Measurements from ENCODE around the gene ASB10. TPM values are rescaled to one million over a fixed set of nuclear protein-coding genes. Genes with fewer than 3 reads are reported as not detected.

Gene ASB10
- total and polyA plus RNA-seq, 2 donors (not counting 1 experiment from before 2014, with no cell fraction given), result not detected

DNA sequence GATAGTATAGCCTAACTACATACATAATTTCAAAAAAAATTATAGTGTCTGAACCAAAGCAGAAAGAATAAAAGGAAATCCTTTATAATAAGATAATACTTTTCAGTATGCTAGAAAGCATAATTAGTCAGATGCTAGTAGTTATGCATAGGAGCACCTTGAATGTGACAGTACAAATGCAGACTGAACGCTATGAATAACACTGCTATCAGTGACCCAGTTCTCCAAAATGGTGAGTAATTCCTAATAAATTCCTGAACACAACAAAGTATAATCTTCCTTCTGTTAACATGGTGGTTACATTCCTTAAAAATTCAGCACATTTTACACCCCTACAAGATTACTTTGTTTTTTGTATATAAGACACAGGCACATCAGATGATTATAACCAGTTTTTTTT is 44.0 kb upstream of the ASB10 start:
- no peaks in the 10 kb centered on the region for H3K27me3 ChIP-seq (ENCODE audit: control insufficient read depth, insufficient read depth, low read length)
- H3K9me3 ChIP-seq (ENCODE audit: control insufficient read depth, insufficient read depth, low read depth, low read length), result no peaks in the 10 kb centered on the region
- no peak overlapping the region for H3K9ac ChIP-seq (ENCODE audit: insufficient read depth, low read length)
- peaks cover 46% of the 10 kb centered on the region for H3K79me2 ChIP-seq (ENCODE audit: control insufficient read depth, insufficient read depth, low read length)
- DNase-seq (ENCODE audit: low read depth in 2 of 2), result no peak
- no peak overlapping the region for H2AFZ ChIP-seq (ENCODE audit: low read length)
- no peak overlapping the region for H3K4me2 ChIP-seq (ENCODE audit: extremely low read depth, insufficient read depth, low read length)
- no peak for TF ChIP-seq EZH2 (IDR thresholded peaks at IDR 0.05; ENCODE audit: low read length, missing control alignments)
- TF ChIP-seq, protein P1, sequence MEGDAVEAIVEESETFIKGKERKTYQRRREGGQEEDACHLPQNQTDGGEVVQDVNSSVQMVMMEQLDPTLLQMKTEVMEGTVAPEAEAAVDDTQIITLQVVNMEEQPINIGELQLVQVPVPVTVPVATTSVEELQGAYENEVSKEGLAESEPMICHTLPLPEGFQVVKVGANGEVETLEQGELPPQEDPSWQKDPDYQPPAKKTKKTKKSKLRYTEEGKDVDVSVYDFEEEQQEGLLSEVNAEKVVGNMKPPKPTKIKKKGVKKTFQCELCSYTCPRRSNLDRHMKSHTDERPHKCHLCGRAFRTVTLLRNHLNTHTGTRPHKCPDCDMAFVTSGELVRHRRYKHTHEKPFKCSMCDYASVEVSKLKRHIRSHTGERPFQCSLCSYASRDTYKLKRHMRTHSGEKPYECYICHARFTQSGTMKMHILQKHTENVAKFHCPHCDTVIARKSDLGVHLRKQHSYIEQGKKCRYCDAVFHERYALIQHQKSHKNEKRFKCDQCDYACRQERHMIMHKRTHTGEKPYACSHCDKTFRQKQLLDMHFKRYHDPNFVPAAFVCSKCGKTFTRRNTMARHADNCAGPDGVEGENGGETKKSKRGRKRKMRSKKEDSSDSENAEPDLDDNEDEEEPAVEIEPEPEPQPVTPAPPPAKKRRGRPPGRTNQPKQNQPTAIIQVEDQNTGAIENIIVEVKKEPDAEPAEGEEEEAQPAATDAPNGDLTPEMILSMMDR (conservative IDR thresholded peaks at IDR 0.05 in 1 of 2, IDR thresholded peaks at IDR 0.05 in 1 of 2; ENCODE audit: low read depth in 1 of 2, low read length in 2 of 2), result no peak
- H3K36me3 ChIP-seq (ENCODE audit: control insufficient read depth, insufficient read depth, low read length), result peaks cover 4% of the 10 kb centered on the region
- H4K20me1 ChIP-seq (ENCODE audit: control insufficient read depth, extremely low read depth, insufficient read depth, low read length), result no peaks in the 10 kb centered on the region
- H3K27ac ChIP-seq (ENCODE audit: insufficient read depth, low read length), result no peak overlapping the region
- peaks cover 8% of the 10 kb centered on the region for H3K4me1 ChIP-seq (ENCODE audit: control insufficient read depth, extremely low read depth, insufficient read depth, low read length)
- no peak overlapping the region for H3K4me3 ChIP-seq (replicated peaks in 1 of 4; ENCODE audit: control extremely low read depth in 1 of 4, insufficient read depth in 1 of 4, low read depth in 3 of 4, low read length in 4 of 4)

DNA sequence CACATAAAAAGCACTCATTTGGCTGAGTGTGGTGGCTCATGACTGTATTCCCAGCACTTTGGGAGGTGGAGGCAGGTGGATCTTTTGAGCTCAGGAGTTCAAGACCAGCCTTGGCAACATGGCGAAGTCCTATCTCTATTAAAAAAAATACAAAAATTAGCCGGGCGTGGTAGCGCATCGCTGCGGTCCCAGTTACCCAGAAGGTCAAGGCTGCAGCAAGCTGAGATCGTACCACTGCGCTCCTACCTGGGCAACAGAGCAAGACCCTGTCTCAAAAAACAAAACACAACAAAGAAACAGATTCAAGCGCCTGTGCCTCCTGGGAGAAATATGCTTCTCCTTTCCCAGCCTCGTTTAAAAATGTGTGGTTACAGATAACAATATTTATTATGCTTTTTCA is 42.2 kb upstream of the ASB10 start:
- Histone ChIP-seq H3K27ac (ENCODE audit: insufficient read depth, low read length) (no peak overlapping the region), H4K20me1 (ENCODE audit: control insufficient read depth, extremely low read depth, insufficient read depth, low read length) (no peaks in the 10 kb centered on the region), H2AFZ (ENCODE audit: low read length) (no peak overlapping the region), H3K9ac (ENCODE audit: insufficient read depth, low read length) (no peak overlapping the region), H3K79me2 (ENCODE audit: control insufficient read depth, insufficient read depth, low read length) (peaks cover 37% of the 10 kb centered on the region), H3K36me3 (ENCODE audit: control insufficient read depth, insufficient read depth, low read length) (peaks cover 3% of the 10 kb centered on the region), H3K9me3 (ENCODE audit: control insufficient read depth, insufficient read depth, low read depth, low read length) (no peaks in the 10 kb centered on the region), H3K4me1 (ENCODE audit: control insufficient read depth, extremely low read depth, insufficient read depth, low read length) (peaks cover 9% of the 10 kb centered on the region), H3K27me3 (ENCODE audit: control insufficient read depth, insufficient read depth, low read length) (no peaks in the 10 kb centered on the region), H3K4me3 (replicated peaks in 1 of 4; ENCODE audit: control extremely low read depth in 1 of 4, insufficient read depth in 1 of 4, low read depth in 3 of 4, low read length in 4 of 4) (no peak overlapping the region), H3K4me2 (ENCODE audit: extremely low read depth, insufficient read depth, low read length) (no peak overlapping the region)
- TF ChIP-seq, protein P1 (conservative IDR thresholded peaks at IDR 0.05 in 1 of 2, IDR thresholded peaks at IDR 0.05 in 1 of 2; ENCODE audit: low read depth in 1 of 2, low read length in 2 of 2), result no peak
- no peak for TF ChIP-seq EZH2 (IDR thresholded peaks at IDR 0.05; ENCODE audit: low read length, missing control alignments)
- DNase-seq (ENCODE audit: low read depth in 2 of 2), result no peak

DNA sequence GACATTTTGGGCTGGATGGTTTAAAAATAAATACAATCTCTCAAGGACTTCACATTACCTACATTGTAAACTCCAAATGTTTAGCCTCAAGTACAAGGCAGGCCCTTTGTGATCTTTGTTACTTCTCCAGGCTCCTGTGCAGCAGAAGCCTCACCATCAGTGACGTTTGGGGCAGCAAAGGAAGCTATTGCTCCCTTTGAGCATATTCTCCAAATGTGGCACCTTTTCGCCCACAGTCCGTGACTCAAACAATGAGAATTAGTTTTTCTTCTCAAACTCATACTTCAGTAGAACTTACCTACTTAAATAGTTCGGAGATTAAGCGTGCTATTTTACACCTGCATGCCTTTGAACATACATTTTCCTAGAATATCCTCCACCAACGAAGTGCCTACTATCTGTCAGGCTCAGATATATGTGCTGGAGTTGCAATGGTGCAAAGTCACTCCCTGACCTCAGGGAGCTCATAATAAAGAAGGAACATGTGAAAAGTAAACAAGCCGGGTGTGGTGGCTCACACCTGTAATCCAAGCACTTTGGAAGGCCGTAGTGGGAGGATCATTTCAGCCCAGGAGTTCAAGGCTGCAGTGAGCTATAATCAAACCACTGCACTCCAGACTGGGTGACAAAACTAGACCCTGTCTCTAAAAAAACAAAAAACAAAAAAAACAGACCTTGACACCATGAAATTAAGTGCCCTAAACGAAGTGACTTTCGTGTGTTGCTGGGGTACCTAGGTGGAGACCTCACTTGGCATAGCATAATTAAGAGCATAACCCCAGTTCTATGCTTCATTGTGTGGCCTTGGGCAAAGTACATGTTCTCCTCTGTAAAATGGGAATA is 41.2 kb upstream of the ASB10 start:
- H3K4me1 ChIP-seq (ENCODE audit: control insufficient read depth, extremely low read depth, insufficient read depth, low read length), result peaks cover 7% of the 10 kb centered on the region
- peaks cover 6% of the 10 kb centered on the region for H3K36me3 ChIP-seq (ENCODE audit: control insufficient read depth, insufficient read depth, low read length)
- peak overlapping the region; percentile 89 for H3K4me2 ChIP-seq (ENCODE audit: extremely low read depth, insufficient read depth, low read length)
- DNase-seq (ENCODE audit: low read depth in 2 of 2), result no peak
- TF ChIP-seq, protein P1 (conservative IDR thresholded peaks at IDR 0.05 in 1 of 2, IDR thresholded peaks at IDR 0.05 in 1 of 2; ENCODE audit: low read depth in 1 of 2, low read length in 2 of 2), result no peak
- no peak for TF ChIP-seq EZH2 (IDR thresholded peaks at IDR 0.05; ENCODE audit: low read length, missing control alignments)
- peak overlapping the region; percentile 17 for H3K27ac ChIP-seq (ENCODE audit: insufficient read depth, low read length)
- H3K9me3 ChIP-seq (ENCODE audit: control insufficient read depth, insufficient read depth, low read depth, low read length), result no peaks in the 10 kb centered on the region
- peak overlapping the region; percentile 49 for H2AFZ ChIP-seq (ENCODE audit: low read length)
- H4K20me1 ChIP-seq (ENCODE audit: control insufficient read depth, extremely low read depth, insufficient read depth, low read length), result no peaks in the 10 kb centered on the region
- H3K27me3 ChIP-seq (ENCODE audit: control insufficient read depth, insufficient read depth, low read length), result no peaks in the 10 kb centered on the region
- H3K79me2 ChIP-seq (ENCODE audit: control insufficient read depth, insufficient read depth, low read length), result peaks cover 27% of the 10 kb centered on the region
- peak overlapping the region; percentile 83 to 88 (median 86) for H3K4me3 ChIP-seq (replicated peaks in 1 of 4; ENCODE audit: control extremely low read depth in 1 of 4, insufficient read depth in 1 of 4, low read depth in 3 of 4, low read length in 4 of 4)
- no peak overlapping the region for H3K9ac ChIP-seq (ENCODE audit: insufficient read depth, low read length)

Measured in fibroblast of lung (primary cell).